NCI-H510A (cell line): Measurements from ENCODE around the gene PC.

ENCODE experiments used
- DNase-seq: peaks from one replicate; lab custom pipeline; 2025; lab: John Stamatoyannopoulos, UW

PC gene

GRCh38 chr11:66864924-66865697 lies 93.1 kb downstream of the PC start:
- DNase-seq, result peak; percentile 60

- peak; percentile 80 for DNase-seq
Observed at GRCh38 chr11:66864172-66864901, 93.8 kb downstream of the PC start.

- no peak for DNase-seq
Observed at GRCh38 chr11:66863428-66864125, 94.6 kb downstream of the PC start.

GRCh38 chr11:66862559-66863037 lies 95.6 kb downstream of the PC start:
- DNase-seq, result no peak

- DNase-seq, result no peak
Observed at GRCh38 chr11:66861774-66862558, 96.2 kb downstream of the PC start.

- DNase-seq, result no peak
Observed at GRCh38 chr11:66861038-66861773, 97.0 kb downstream of the PC start.

GRCh38 chr11:66860449-66860831 lies 97.7 kb downstream of the PC start:
- DNase-seq, result no peak

- DNase-seq, result no peak
Observed at GRCh38 chr11:66859686-66860448, 98.3 kb downstream of the PC start.

GRCh38 chr11:66858939-66859685 lies 99.1 kb downstream of the PC start:
- DNase-seq, result no peak

GRCh38 chr11:66858186-66858938 lies 99.8 kb downstream of the PC start:
- no peak for DNase-seq

- no peak for DNase-seq
Observed at GRCh38 chr11:66857927-66858185, 100.3 kb downstream of the PC start.

- DNase-seq, result no peak
Observed at GRCh38 chr11:66857234-66857926, 100.8 kb downstream of the PC start.

- DNase-seq, result peak; percentile 42
Observed at GRCh38 chr11:66856496-66857233, 101.5 kb downstream of the PC start, which contains the start of gene LRFN4. Gene LRFN4 (plus strand): TSS chr11:66857064. CDS start chr11:66857745, 681 bp downstream.

GRCh38 chr11:66855574-66856495 lies 102.3 kb downstream of the PC start:
- DNase-seq, result peak; percentile 97

- no peak for DNase-seq
Observed at GRCh38 chr11:66854729-66855211, 103.4 kb downstream of the PC start.

- DNase-seq, result no peak
Observed at GRCh38 chr11:66854231-66854661, 103.9 kb downstream of the PC start.
